Uterus (tissue), 4 donors: ENCODE results near the gene ZNF133. TPM values are rescaled to one million over a fixed set of nuclear protein-coding genes. Genes with fewer than 3 reads are reported as not detected.

Experiments
- DNase-seq, 2 donors: peaks; one replicate each; pipeline ENCODE4 v3.0.0-alpha.2; 2019 to 2020
- H3K27ac ChIP-seq, 2 donors: fragments of 200-600 bp; sonication (generic); 1 replicate in 1 of 2; 2 replicates in 1 of 2; pipeline ENCODE4 v1.5.1; 2016 to 2018
- H3K27me3 ChIP-seq, 2 donors: fragments of 200-600 bp; sonication (generic); one replicate each; pipeline ENCODE4 v1.5.1; 2018 to 2019; ENCODE audit warnings: control low read depth in 1 of 2
- H3K36me3 ChIP-seq, 2 donors: fragments of 200-600 bp; sonication (generic); one replicate each; pipeline ENCODE4 v1.5.1; 2019; ENCODE audit warnings: control low read depth in 1 of 2
- H3K4me1 ChIP-seq, 2 donors: fragments of 200-600 bp; sonication (generic); one replicate each; pipeline ENCODE4 v1.5.1; 2018 to 2019; ENCODE audit warnings: control low read depth in 1 of 2
- H3K4me3 ChIP-seq, 2 donors: fragments of 200-600 bp; sonication (generic); 1 replicate in 1 of 2; 2 replicates in 1 of 2; pipeline ENCODE4 v1.5.1; 2018 to 2019; ENCODE audit warnings: mild to moderate bottlenecking in 1 of 2
- H3K9me3 ChIP-seq, 2 donors: fragments of 200-600 bp; sonication (generic); one replicate each; pipeline ENCODE4 v1.5.1; 2019; ENCODE audit warnings: control low read depth in 1 of 2
- CTCF ChIP-seq, 4 experiments: fragments of 200-600 bp in 2 of 4; fragments of 450-650 bp in 2 of 4; sonication (generic) in 2 of 4; IDR thresholded peaks; one replicate each; pipeline ENCODE4 v1.5.1; 2016 to 2019; ENCODE audit warnings: antibody characterized with exemption in 4 of 4, mild to moderate bottlenecking in 2 of 4, moderate library complexity in 1 of 4
- POLR2A ChIP-seq, 2 donors: fragments of 450-650 bp; IDR thresholded peaks; one replicate each; pipeline ENCODE4 v1.6.1; 2016; ENCODE audit warnings: antibody characterized with exemption in 2 of 2, mild to moderate bottlenecking in 1 of 2, moderate library complexity in 1 of 2
- intact Hi-C: fragments of 100-400 bp; cut with DNase I; formaldehyde crosslinking; loops from one replicate; pipeline ENCODE4 v1.15.1; 2023; ENCODE audit warnings: low total_unique reads
- total RNA-seq, 4 donors: library from RNA; depleted of rRNA in 3 of 4; stranded (reverse); fragments of >200 nt in 3 of 4; gene quantifications; one replicate each; pipeline versions ENCODE4 v1.1.0 to v1.2.4, GENCODE V29; 2014 to 2023
- donor health status: DM: yes; HTN: yes; CAD: no.

The ZNF133 gene
- total RNA-seq, 4 donors from 2014 or later, result 11.2 to 49.2 (median 22.4) TPM

GRCh38 chr20:18310592-18310991 lies 22.3 kb downstream of the ZNF133 start:
- no peak for TF ChIP-seq POLR2A (IDR thresholded peaks at IDR 0.05)
- no peaks in the 10 kb centered on the region for H3K27me3 ChIP-seq
- no peaks in the 10 kb centered on the region for H3K36me3 ChIP-seq
- no peak for DNase-seq
- no peaks in the 10 kb centered on the region for H3K9me3 ChIP-seq
- intact Hi-C loops, result no loop called here
- no peak overlapping the region for H3K27ac ChIP-seq
- no peaks in the 10 kb centered on the region for H3K4me1 ChIP-seq
- no peak overlapping the region for H3K4me3 ChIP-seq

- Histone ChIP-seq H3K27me3 (no peaks in the 10 kb centered on the region), H3K4me3 (no peak overlapping the region), H3K27ac (no peak overlapping the region), H3K4me1 (no peaks in the 10 kb centered on the region), H3K9me3 (no peaks in the 10 kb centered on the region), H3K36me3 (no peaks in the 10 kb centered on the region)
- DNase-seq, result no peak
- intact Hi-C loops, result no loop called here
- TF ChIP-seq POLR2A (IDR thresholded peaks at IDR 0.05) (no peak), CTCF (IDR thresholded peaks at IDR 0.05) (no peak)
Observed at GRCh38 chr20:18312723-18313122, 24.4 kb downstream of the ZNF133 start.

GRCh38 chr20:18313411-18313810 lies 25.1 kb downstream of the ZNF133 start:
- Histone ChIP-seq H3K27ac (no peak overlapping the region), H3K4me3 (no peak overlapping the region), H3K4me1 (no peaks in the 10 kb centered on the region), H3K36me3 (no peaks in the 10 kb centered on the region), H3K27me3 (no peaks in the 10 kb centered on the region), H3K9me3 (no peaks in the 10 kb centered on the region)
- intact Hi-C loops, result no loop called here
- DNase-seq, result no peak
- TF ChIP-seq POLR2A (IDR thresholded peaks at IDR 0.05) (no peak), CTCF (IDR thresholded peaks at IDR 0.05) (no peak)

- Histone ChIP-seq H3K27ac (no peak overlapping the region), H3K4me3 (no peak overlapping the region), H3K27me3 (no peaks in the 10 kb centered on the region), H3K36me3 (no peaks in the 10 kb centered on the region), H3K4me1 (no peaks in the 10 kb centered on the region), H3K9me3 (no peaks in the 10 kb centered on the region)
- no peak for TF ChIP-seq POLR2A (IDR thresholded peaks at IDR 0.05)
- TF ChIP-seq CTCF (IDR thresholded peaks at IDR 0.05), result no peak
- DNase-seq, result no peak
- intact Hi-C loops, result no loop called here
Observed at GRCh38 chr20:18314786-18315406, 26.6 kb downstream of the ZNF133 start.

GRCh38 chr20:18316166-18316565 lies 27.8 kb downstream of the ZNF133 start:
- H3K9me3 ChIP-seq, result no peaks in the 10 kb centered on the region
- TF ChIP-seq POLR2A (IDR thresholded peaks at IDR 0.05) (no peak), CTCF (IDR thresholded peaks at IDR 0.05) (no peak)
- no peak overlapping the region for H3K27ac ChIP-seq
- H3K36me3 ChIP-seq, result no peaks in the 10 kb centered on the region
- intact Hi-C loops, result no loop called here
- no peak overlapping the region for H3K4me3 ChIP-seq
- H3K4me1 ChIP-seq, result no peaks in the 10 kb centered on the region
- DNase-seq, result no peak
- H3K27me3 ChIP-seq, result no peaks in the 10 kb centered on the region

GRCh38 chr20:18321316-18321715 lies 33.0 kb downstream of the ZNF133 start:
- intact Hi-C loops, result no loop called here
- no peaks in the 10 kb centered on the region for H3K36me3 ChIP-seq
- H3K4me1 ChIP-seq, result no peaks in the 10 kb centered on the region
- no peaks in the 10 kb centered on the region for H3K27me3 ChIP-seq
- H3K27ac ChIP-seq, result no peak overlapping the region
- no peaks in the 10 kb centered on the region for H3K9me3 ChIP-seq
- TF ChIP-seq CTCF (IDR thresholded peaks at IDR 0.05) (no peak), POLR2A (IDR thresholded peaks at IDR 0.05) (no peak)
- no peak overlapping the region for H3K4me3 ChIP-seq
- no peak for DNase-seq
